Stimulated activated CD4-positive, alpha-beta T cell treated with anti-CD3 and anti-CD28 coated beads, Interleukin-2, amount 100 ng/mL, for 4 hours (primary cell): Measurements from ENCODE around the gene IL9.
A peak's percentile ranks its signal among the peaks of the same experiment; 100 is the strongest.

Source experiments
- DNase-seq: peaks from one replicate; pipeline ENCODE4 v3.0.0-alpha.2; 2020; ENCODE audit warnings: low read depth

The IL9 gene

GRCh38 chr5:135891268-135891667 lies 4.4 kb downstream of the IL9 start:
- no peak for DNase-seq

GRCh38 chr5:135890867-135891266 lies 4.8 kb downstream of the IL9 start:
- no peak for DNase-seq

GRCh38 chr5:135890296-135890695 lies 5.3 kb downstream of the IL9 start:
- DNase-seq, result no peak

- no peak for DNase-seq
These were observed 7.6 kb downstream of the IL9 start for GRCh38 chr5:135887881-135888614.

- DNase-seq, result peak; percentile 24
These were observed 8.2 kb downstream of the IL9 start for GRCh38 chr5:135887447-135887864.

GRCh38 chr5:135886136-135886535 lies 9.5 kb downstream of the IL9 start:
- no peak for DNase-seq

- no peak for DNase-seq
These were observed 10.6 kb downstream of the IL9 start for GRCh38 chr5:135885031-135885430.

GRCh38 chr5:135883441-135883840 lies 12.2 kb downstream of the IL9 start:
- no peak for DNase-seq

- no peak for DNase-seq
These were observed 12.6 kb downstream of the IL9 start for GRCh38 chr5:135883026-135883425.

- no peak for DNase-seq
These were observed 13.8 kb downstream of the IL9 start for GRCh38 chr5:135881819-135882218.

GRCh38 chr5:135881244-135881643 lies 14.4 kb downstream of the IL9 start:
- no peak for DNase-seq

- DNase-seq, result no peak
These were observed 14.8 kb downstream of the IL9 start for GRCh38 chr5:135880801-135881200.

- no peak for DNase-seq
These were observed 15.4 kb downstream of the IL9 start for GRCh38 chr5:135880278-135880677.

- DNase-seq, result no peak
These were observed 16.1 kb downstream of the IL9 start for GRCh38 chr5:135879591-135879990.

GRCh38 chr5:135878156-135878620 lies 17.5 kb downstream of the IL9 start:
- no peak for DNase-seq

- no peak for DNase-seq
These were observed 18.0 kb downstream of the IL9 start for GRCh38 chr5:135877570-135878155.

- no peak for DNase-seq
These were observed 19.5 kb downstream of the IL9 start for GRCh38 chr5:135876146-135876545.

- no peak for DNase-seq
These were observed 20.1 kb downstream of the IL9 start for GRCh38 chr5:135875567-135875966.

GRCh38 chr5:135874461-135874860 lies 21.2 kb downstream of the IL9 start:
- no peak for DNase-seq

- DNase-seq, result no peak
These were observed 21.8 kb downstream of the IL9 start for GRCh38 chr5:135873831-135874230.

- no peak for DNase-seq
These were observed 24.2 kb downstream of the IL9 start for GRCh38 chr5:135871268-135871915.

GRCh38 chr5:135869935-135870334 lies 25.7 kb downstream of the IL9 start:
- no peak for DNase-seq

GRCh38 chr5:135869276-135869675 lies 26.4 kb downstream of the IL9 start:
- no peak for DNase-seq
